G401.6 (cell line): Measurements from ENCODE around the gene EEFSEC.

Experiments
- FAIRE-seq: peaks from 2 replicates; lab custom pipeline; 2012; peaks lifted over from hg19 to GRCh38; lab: Jason Lieb, UNC

The EEFSEC gene

GRCh38 chr3:128153156-128154041 is at the start of gene EEFSEC:
Gene EEFSEC (plus strand): TSS chr3:128153481. CDS start chr3:128153508, 27 bp downstream.
- FAIRE-seq, result no peak

GRCh38 chr3:128107834-128108233 is 45.4 kb upstream of the EEFSEC start:
- FAIRE-seq, result no peak

GRCh38 chr3:128111147-128111546 is 42.1 kb upstream of the EEFSEC start:
- no peak for FAIRE-seq

- FAIRE-seq, result no peak
Measured at GRCh38 chr3:128112357-128112968, 40.8 kb upstream of the EEFSEC start.

- no peak for FAIRE-seq
Measured at GRCh38 chr3:128113817-128114794, 39.2 kb upstream of the EEFSEC start.

- no peak for FAIRE-seq
Measured at GRCh38 chr3:128122013-128122412, 31.3 kb upstream of the EEFSEC start.

- no peak for FAIRE-seq
Measured at GRCh38 chr3:128123156-128123537, 30.1 kb upstream of the EEFSEC start.

GRCh38 chr3:128123538-128124368 is 29.5 kb upstream of the EEFSEC start, which contains the start of gene RUVBL1:
Gene RUVBL1 (minus strand): TSS chr3:128123812. CDS start chr3:128123724, 88 bp downstream.
- FAIRE-seq, result peak; percentile 96

GRCh38 chr3:128127236-128127635 is 26.0 kb upstream of the EEFSEC start:
- FAIRE-seq, result no peak

- no peak for FAIRE-seq
Measured at GRCh38 chr3:128128251-128128650, 25.0 kb upstream of the EEFSEC start.

GRCh38 chr3:128131897-128132646 is 21.2 kb upstream of the EEFSEC start:
- no peak for FAIRE-seq

DNA sequence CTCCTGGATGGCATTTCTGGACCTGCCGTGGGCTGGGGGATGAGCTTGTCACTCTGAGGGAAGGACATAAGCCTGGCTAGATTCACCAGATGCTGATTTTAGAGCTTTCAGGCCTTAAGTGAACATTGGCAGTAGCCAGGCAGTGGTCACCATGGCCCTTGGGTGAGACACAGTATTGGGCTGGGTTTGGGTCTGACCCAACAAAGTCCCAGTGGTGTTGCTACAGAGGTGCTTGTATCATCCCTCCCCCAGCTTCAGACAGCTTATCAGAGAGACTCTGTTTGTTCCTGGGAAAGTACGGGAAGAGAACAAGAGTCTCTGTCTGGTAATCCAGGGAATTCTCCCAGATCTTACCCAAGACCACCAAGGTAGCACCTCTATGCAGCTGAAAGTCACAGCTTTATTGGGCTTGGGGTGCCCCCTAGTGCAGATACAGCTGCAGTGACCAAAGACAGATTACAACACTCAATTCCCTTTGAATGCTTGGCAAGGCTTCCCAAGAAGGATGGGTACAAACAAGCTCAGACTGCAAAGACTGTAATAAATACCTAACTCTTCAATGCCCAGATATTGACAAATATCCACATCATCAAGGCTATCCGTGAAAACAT is 19.9 kb upstream of the EEFSEC start:
- peak; percentile 88 for FAIRE-seq

DNA sequence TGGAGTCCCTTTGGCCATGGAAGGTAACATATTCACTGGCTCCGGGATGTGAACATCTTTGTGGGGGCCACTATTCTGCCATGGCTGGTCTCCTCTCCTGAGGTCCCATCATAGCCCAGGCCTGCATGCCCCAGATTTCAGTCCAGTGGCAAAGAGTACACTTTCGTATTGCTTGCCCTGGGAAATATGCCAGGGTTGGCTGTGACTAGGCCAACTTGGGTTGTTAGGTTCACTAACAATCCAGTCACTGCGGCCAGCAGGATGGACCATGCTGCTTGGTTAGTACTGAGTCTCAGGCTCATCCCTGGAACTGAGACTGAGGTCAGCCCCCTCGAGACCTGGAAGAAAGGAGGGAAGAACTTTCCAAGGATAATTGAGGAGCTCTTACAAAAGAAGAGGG is 9.8 kb upstream of the EEFSEC start:
- FAIRE-seq, result no peak

GRCh38 chr3:128144512-128145187 is 8.6 kb upstream of the EEFSEC start:
- no peak for FAIRE-seq

- FAIRE-seq, result no peak
Measured at GRCh38 chr3:128145279-128145678, 8.0 kb upstream of the EEFSEC start.

GRCh38 chr3:128146201-128146600 is 7.1 kb upstream of the EEFSEC start:
- no peak for FAIRE-seq

DNA sequence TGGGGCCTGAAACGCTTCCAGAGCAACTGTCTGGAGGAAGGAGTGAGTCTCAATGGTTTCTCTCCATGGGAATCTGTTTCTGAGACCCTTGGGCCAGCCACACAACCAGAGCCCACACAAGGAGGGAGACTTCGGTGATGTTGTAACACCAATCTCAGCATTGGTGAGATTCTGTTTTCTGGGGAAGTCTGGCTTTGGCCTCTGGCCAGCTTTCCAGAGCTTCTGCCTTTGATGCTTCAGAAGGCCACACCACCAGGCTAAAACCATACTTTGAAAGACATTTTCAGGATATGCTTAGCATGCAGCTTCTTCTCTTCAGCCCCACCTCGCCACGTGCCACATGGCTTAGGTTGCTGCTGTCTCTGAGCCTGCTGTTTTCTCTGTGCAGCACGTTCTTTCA is 3.6 kb upstream of the EEFSEC start:
- FAIRE-seq, result no peak

DNA sequence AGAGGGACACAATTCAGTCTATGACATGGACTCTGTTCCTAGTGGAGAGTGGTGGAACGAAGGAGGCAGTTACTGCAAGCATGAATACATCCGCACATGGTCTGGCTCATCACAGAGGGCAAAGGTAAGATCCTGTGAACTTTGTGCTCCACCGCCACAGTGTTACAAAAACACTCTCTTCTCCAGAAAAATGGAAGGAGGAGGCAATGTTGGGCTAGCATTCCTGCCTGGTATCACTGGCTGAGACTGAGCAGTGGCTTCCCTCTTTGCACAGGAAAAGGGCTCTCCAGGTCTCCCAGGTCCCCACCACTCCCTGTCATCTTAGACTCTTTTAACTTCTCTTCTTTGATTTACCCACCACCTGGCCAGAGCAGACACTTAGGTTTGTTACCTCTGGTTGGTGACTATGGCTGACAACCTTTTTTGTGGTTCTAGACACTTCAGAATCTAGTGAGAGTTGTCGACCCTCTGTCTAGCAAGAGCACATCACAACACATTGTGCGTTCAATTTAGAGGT is 1.5 kb upstream of the EEFSEC start:
- no peak for FAIRE-seq

GRCh38 chr3:128152419-128153155 is 694 bp upstream of the EEFSEC start:
- no peak for FAIRE-seq
